ENCODE measurements around the gene SUCLG2.

Gene SUCLG2

GRCh38 chr3:67650084-67650483 lies 4.3 kb downstream of the SUCLG2 start:
- H3K4me3 ChIP-seq (ENCODE audit: low read depth, low read length): no peak overlapping the region
- DNase-seq (ENCODE audit: low read depth): peak; percentile 31
- TF ChIP-seq CTCF (conservative IDR thresholded peaks at IDR 0.05; ENCODE audit: low read depth, low read length): no peak

GRCh38 chr3:67649681-67650080 lies 4.7 kb downstream of the SUCLG2 start:
- no peak for TF ChIP-seq CTCF (conservative IDR thresholded peaks at IDR 0.05; ENCODE audit: low read depth, low read length)
- DNase-seq (ENCODE audit: low read depth): no peak
- H3K4me3 ChIP-seq (ENCODE audit: low read depth, low read length): no peak overlapping the region

GRCh38 chr3:67648701-67649100 lies 5.7 kb downstream of the SUCLG2 start:
- DNase-seq (ENCODE audit: low read depth): peak; percentile 63

GRCh38 chr3:67648229-67648628 lies 6.2 kb downstream of the SUCLG2 start:
- DNase-seq (ENCODE audit: low read depth): no peak
- no peak overlapping the region for H3K4me3 ChIP-seq (ENCODE audit: low read depth, low read length)
- TF ChIP-seq CTCF (conservative IDR thresholded peaks at IDR 0.05; ENCODE audit: low read depth, low read length): no peak

More at GRCh38 chr3:67648701-67649100, 5.7 kb downstream of the SUCLG2 start:
- TF ChIP-seq CTCF (conservative IDR thresholded peaks at IDR 0.05; ENCODE audit: low read depth, low read length): peak; percentile 16
- H3K4me3 ChIP-seq (ENCODE audit: low read depth, low read length): no peak overlapping the region

DNA sequence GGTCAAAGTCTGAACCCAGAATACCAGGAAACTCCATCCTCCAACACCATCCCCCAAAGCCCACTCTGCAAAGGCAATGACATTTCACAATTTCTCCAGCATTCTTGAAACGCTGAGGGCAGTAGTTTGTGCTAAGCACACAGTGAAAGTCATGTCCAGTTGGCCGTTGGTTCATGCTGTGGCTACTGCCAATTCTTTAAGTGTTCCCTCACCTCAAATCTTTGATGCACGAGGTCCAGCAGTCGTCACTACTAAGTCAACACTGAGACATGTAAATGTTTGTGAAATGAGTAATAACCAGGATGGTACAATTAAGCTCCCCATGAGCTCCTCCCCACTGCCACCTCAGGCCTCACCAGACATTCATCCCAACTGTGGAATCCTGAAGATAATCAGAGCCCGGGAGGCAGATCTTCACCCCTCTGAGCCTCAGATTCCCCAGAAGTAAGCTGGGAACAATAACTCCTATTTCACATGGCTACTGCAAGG lies 7.0 kb downstream of the SUCLG2 start:
- TF ChIP-seq CTCF (conservative IDR thresholded peaks at IDR 0.05; ENCODE audit: low read depth, low read length): no peak
- no peak overlapping the region for H3K4me3 ChIP-seq (ENCODE audit: low read depth, low read length)
- peak; percentile 99 for DNase-seq (ENCODE audit: low read depth)

DNA sequence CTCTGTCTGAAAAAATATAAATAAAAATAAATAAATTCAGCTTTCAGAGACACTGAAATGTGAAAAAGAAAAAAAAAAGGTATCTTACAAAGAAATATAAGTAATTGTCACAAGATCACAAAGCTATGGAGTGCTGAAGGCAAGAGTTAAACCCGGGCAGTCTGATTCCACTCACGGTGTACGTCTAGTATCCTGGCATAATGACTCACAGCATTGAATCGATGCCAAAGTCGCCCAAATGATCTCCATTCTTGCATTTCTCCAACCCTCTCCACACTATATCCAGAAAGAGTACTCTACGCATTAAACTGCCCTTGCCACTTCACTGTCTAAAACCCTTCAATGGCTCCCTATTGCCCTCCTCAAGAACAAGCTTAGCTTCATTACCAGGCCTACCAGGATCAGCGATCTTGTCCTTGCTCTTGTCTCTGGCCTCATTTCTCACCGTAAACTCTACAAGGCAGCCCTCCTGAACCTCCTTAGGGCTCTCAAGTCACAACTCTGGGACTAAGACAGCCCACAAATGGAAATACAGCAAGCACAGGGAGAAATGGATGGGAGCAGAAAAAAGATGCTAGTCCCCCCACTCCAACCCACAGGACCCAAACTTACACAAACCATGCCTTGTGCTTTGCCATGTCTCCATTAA lies 7.7 kb downstream of the SUCLG2 start:
- DNase-seq (ENCODE audit: low read depth): peak; percentile 43
- no peak overlapping the region for H3K4me3 ChIP-seq (ENCODE audit: low read depth, low read length)
- no peak for TF ChIP-seq CTCF (conservative IDR thresholded peaks at IDR 0.05; ENCODE audit: low read depth, low read length)

DNA sequence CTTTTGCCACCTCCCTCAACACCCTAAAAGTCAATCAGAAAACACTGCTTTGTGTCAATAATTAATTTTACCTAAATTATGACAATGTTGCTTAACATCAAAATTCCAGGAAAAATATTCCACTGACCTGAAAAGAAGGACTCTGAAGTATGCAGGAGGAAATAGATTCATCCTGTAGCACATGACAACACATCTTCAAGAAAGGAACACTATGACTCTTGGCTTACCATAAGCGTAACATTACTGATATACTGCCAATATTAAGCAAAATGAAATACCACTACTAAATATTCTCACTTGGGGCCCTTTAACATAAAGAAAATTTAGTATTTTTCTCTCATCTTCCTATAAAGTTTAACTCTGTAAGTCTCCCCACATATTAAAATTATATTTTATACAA lies 9.6 kb downstream of the SUCLG2 start:
- no peak for DNase-seq (ENCODE audit: low read depth)
- H3K4me3 ChIP-seq (ENCODE audit: low read depth, low read length): no peak overlapping the region
- TF ChIP-seq CTCF (conservative IDR thresholded peaks at IDR 0.05; ENCODE audit: low read depth, low read length): no peak
